Activated CD8-positive, alpha-beta T cell treated with anti-CD3 and anti-CD28 coated beads for 36 hours (primary cell): ENCODE measurements around the gene PSMB11. TPM values are rescaled to one million over a fixed set of nuclear protein-coding genes. Genes with fewer than 3 reads are reported as not detected.

Source experiments
- ATAC-seq: fragments of 200-7000 bp; cut with Tn5 transposase; one replicate; pipeline ENCODE4 v1.10.0; 2021; ENCODE audit warnings: mild to moderate bottlenecking, moderate library complexity
- CTCF ChIA-PET: fragments of 350-600 bp; sonication (Branson Sonifier 250); formaldehyde crosslinking; loops from one replicate; lab custom pipeline; 2021; ENCODE audit warnings: antibody characterized with exemption; lab: Charles Lee
- POLR2A ChIA-PET: fragments of 350-600 bp; sonication (Branson Sonifier 250); formaldehyde crosslinking; loops from one replicate; lab custom pipeline; 2021; ENCODE audit warnings: antibody characterized with exemption; lab: Charles Lee
- DNase-seq: peaks from one replicate; pipeline ENCODE4 v3.0.0-alpha.2; 2020
- H3K27ac Mint-ChIP-seq: one replicate; pipeline ENCODE4 v1.8.0; 2021; ENCODE audit warnings: mild to moderate bottlenecking, mixed read lengths
- H3K27me3 Mint-ChIP-seq: one replicate; pipeline ENCODE4 v1.8.0; 2021; ENCODE audit warnings: mixed read lengths
- H3K36me3 Mint-ChIP-seq: one replicate; pipeline ENCODE4 v1.8.0; 2021; ENCODE audit warnings: low read depth, mixed read lengths
- H3K4me1 Mint-ChIP-seq: one replicate; pipeline ENCODE4 v1.8.0; 2021; ENCODE audit warnings: low read depth, mixed read lengths
- H3K4me3 Mint-ChIP-seq: one replicate; pipeline ENCODE4 v1.8.0; 2021; ENCODE audit warnings: mild to moderate bottlenecking, moderate library complexity, mixed read lengths
- H3K9me3 Mint-ChIP-seq: one replicate; pipeline ENCODE4 v1.8.0; 2021; ENCODE audit warnings: mixed read lengths
- intact Hi-C: fragments of 100-400 bp; cut with micrococcal nuclease; formaldehyde crosslinking; loops from one replicate; pipeline ENCODE4 v1.10.0; 2022
- total RNA-seq, 2 experiments: library from RNA; stranded (reverse); gene quantifications; one replicate each; pipeline ENCODE4 v1.2.3, GENCODE V29; 2021
- TF ChIP-seq, protein P1 (sequence below): fragments of 200-600 bp; IDR thresholded peaks from one replicate; pipeline ENCODE4 v1.8.0; 2022; ENCODE audit warnings: antibody characterized with exemption, mild to moderate bottlenecking

The PSMB11 gene
- total RNA-seq, 2 experiments from 2014 or later, result not detected

- peaks cover 58% of the 10 kb centered on the region for H3K4me1 Mint-ChIP-seq
- DNase-seq, result no peak
- intact Hi-C loops, result no loop called here
- H3K36me3 Mint-ChIP-seq, result peaks cover 43% of the 10 kb centered on the region
- TF ChIP-seq, protein P1, sequence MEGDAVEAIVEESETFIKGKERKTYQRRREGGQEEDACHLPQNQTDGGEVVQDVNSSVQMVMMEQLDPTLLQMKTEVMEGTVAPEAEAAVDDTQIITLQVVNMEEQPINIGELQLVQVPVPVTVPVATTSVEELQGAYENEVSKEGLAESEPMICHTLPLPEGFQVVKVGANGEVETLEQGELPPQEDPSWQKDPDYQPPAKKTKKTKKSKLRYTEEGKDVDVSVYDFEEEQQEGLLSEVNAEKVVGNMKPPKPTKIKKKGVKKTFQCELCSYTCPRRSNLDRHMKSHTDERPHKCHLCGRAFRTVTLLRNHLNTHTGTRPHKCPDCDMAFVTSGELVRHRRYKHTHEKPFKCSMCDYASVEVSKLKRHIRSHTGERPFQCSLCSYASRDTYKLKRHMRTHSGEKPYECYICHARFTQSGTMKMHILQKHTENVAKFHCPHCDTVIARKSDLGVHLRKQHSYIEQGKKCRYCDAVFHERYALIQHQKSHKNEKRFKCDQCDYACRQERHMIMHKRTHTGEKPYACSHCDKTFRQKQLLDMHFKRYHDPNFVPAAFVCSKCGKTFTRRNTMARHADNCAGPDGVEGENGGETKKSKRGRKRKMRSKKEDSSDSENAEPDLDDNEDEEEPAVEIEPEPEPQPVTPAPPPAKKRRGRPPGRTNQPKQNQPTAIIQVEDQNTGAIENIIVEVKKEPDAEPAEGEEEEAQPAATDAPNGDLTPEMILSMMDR, result no peak
- H3K9me3 Mint-ChIP-seq, result no peaks in the 10 kb centered on the region
- peak overlapping the region; percentile 82 for H3K27ac Mint-ChIP-seq
- CTCF ChIA-PET, result interaction anchor here (1.0 to 5.1 kb wide), 10 partner anchors 10 to 97 kb away, joined by 3 to 22 read pairs (median 6); partner anchors contain the start of gene CDH24
- no peak overlapping the region for H3K4me3 Mint-ChIP-seq
- POLR2A ChIA-PET, result interaction anchor here (1.1 to 4.5 kb wide), 5 partner anchors 8 to 38 kb away, joined by 3 to 27 read pairs (median 5); no protein-coding TSS in a partner anchor
- no peaks in the 10 kb centered on the region for H3K27me3 Mint-ChIP-seq
- ATAC-seq, result no peak
These were observed 18.2 kb upstream of the PSMB11 start for GRCh38 chr14:23023795-23024152.

DNA sequence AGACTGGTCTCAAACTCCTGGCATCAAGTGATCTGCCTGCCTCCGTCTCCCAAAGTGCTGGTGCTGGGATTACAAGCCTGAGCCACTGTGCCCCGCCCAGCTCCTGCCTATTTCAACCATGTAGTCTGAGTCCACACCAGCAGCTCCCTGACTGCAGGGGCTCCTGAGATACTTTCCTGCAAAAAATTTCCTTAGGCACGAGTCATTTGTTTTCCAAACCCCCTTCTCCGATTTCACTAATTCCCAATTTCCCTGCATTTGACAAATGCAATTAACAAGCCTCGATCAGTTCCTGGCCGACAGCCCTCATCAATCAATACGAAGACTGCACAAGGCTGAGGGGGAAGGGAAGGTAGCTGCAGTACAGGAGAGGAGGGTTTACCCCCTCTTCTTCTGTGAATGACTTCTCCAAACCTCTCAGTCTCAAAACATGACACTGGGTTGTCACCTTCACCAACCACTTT is 17.4 kb upstream of the PSMB11 start:
- Mint-ChIP-seq H3K27ac (peak overlapping the region; percentile 84), H3K27me3 (no peaks in the 10 kb centered on the region), H3K4me3 (peak overlapping the region; percentile 3), H3K36me3 (peaks cover 51% of the 10 kb centered on the region), H3K9me3 (no peaks in the 10 kb centered on the region), H3K4me1 (peaks cover 65% of the 10 kb centered on the region)
- ATAC-seq, result peak; percentile 66
- ChIA-PET POLR2A (interaction anchor here (1.1 to 4.5 kb wide), 9 partner anchors 10 to 38 kb away, joined by 3 to 27 read pairs (median 4); partner anchors contain the start of genes CDH24 and PSMB5), CTCF (interaction anchor here (1.0 to 5.1 kb wide), 14 partner anchors 9 to 96 kb away, joined by 3 to 22 read pairs (median 7); partner anchors contain the start of gene CDH24)
- TF ChIP-seq, protein P1, result no peak
- no peak for DNase-seq
- intact Hi-C loops, result no loop called here

DNA sequence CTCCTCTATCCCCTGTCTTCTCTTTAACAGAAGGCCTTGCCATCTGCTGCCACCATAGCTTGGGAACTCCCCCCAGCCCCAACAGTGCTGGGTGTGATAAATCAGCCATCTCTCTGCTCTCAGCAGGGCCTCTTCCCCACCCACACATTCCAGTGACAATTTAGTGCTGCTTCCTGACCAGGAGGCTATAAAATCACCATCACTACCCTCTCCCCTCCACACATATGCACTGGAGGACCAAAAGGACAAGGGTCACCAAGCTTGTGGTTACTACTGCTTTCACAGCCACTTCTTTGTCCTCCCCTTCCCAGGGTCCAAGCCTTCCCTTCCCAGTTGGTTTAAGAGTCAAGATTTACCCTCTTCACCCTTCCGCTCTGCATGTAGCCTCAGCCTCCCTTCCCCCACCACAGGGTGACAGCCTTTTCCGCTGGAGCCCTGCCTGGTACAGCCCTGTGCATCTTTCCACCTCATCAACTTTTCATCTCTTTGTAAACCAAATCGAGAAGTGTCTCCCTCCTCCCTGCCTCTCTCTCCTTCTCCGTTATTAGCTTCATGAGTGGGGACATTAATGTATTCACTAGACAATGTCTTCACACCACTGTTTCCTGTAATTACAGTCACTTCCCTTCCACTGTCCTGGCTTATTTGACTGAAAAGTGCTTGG is 16.7 kb upstream of the PSMB11 start:
- H3K36me3 Mint-ChIP-seq, result peaks cover 51% of the 10 kb centered on the region
- TF ChIP-seq, protein P1, result no peak
- CTCF ChIA-PET, result interaction anchor here (0.9 to 5.1 kb wide), 11 partner anchors 8 to 70 kb away, joined by 3 to 22 read pairs (median 8); partner anchors contain the start of genes ACIN1 and C14orf119
- H3K9me3 Mint-ChIP-seq, result no peaks in the 10 kb centered on the region
- POLR2A ChIA-PET, result interaction anchor here (1.1 to 4.5 kb wide), 8 partner anchors 9 to 32 kb away, joined by 3 to 27 read pairs (median 4); partner anchors contain the start of genes CDH24 and PSMB5
- peaks cover 65% of the 10 kb centered on the region for H3K4me1 Mint-ChIP-seq
- intact Hi-C loops, result no loop called here
- peak; percentile 74 for ATAC-seq
- no peaks in the 10 kb centered on the region for H3K27me3 Mint-ChIP-seq
- H3K4me3 Mint-ChIP-seq, result peak overlapping the region; percentile 3
- H3K27ac Mint-ChIP-seq, result peak overlapping the region; percentile 84
- peak; percentile 61 for DNase-seq

DNA sequence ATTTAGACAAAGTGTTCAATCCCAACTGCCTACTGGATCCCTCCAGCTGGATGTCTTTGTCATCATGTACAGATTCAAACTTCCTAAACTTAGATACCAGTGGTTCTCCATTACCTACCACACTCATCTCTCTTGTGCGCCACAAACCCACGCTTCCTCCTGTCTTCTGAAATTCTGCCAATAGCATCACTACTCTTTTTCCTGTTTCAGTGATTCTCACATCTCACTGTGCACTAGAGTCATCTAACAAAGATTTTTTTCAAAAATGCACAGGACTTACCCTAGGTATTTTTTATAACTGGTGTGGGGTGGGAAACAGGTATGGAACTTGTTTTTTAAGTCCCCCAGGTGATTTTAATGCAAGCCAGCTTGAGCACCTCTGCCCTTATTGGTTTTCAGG is 13.2 kb upstream of the PSMB11 start:
- ChIA-PET CTCF (interaction anchor here (0.8 to 7.5 kb wide), 8 partner anchors 22 to 99 kb away, joined by 3 to 29 read pairs (median 6); partner anchors contain the start of gene CDH24), POLR2A (interaction anchor here (1.0 to 2.2 kb wide), 4 partner anchors 16 to 39 kb away, joined by 4 to 9 read pairs (median 4); no protein-coding TSS in a partner anchor)
- TF ChIP-seq, protein P1, result no peak
- peaks cover 56% of the 10 kb centered on the region for H3K4me1 Mint-ChIP-seq
- H3K36me3 Mint-ChIP-seq, result peaks cover 67% of the 10 kb centered on the region
- H3K27me3 Mint-ChIP-seq, result no peaks in the 10 kb centered on the region
- H3K27ac Mint-ChIP-seq, result peak overlapping the region; percentile 87
- intact Hi-C loops, result no loop called here
- DNase-seq (peak; percentile 57), ATAC-seq (peak; percentile 43)
- peak overlapping the region; percentile 17 for H3K4me3 Mint-ChIP-seq
- no peaks in the 10 kb centered on the region for H3K9me3 Mint-ChIP-seq
